CD4-positive, alpha-beta T cell treated with Interleukin-12 subunit alpha and Interleukin-12 subunit beta, for 1 hour (primary cell): ENCODE data around the gene ADAMTS15.

ENCODE experiments used
- DNase-seq: peaks from one replicate; pipeline ENCODE4 v3.0.0-alpha.2; 2020

Gene ADAMTS15

DNA sequence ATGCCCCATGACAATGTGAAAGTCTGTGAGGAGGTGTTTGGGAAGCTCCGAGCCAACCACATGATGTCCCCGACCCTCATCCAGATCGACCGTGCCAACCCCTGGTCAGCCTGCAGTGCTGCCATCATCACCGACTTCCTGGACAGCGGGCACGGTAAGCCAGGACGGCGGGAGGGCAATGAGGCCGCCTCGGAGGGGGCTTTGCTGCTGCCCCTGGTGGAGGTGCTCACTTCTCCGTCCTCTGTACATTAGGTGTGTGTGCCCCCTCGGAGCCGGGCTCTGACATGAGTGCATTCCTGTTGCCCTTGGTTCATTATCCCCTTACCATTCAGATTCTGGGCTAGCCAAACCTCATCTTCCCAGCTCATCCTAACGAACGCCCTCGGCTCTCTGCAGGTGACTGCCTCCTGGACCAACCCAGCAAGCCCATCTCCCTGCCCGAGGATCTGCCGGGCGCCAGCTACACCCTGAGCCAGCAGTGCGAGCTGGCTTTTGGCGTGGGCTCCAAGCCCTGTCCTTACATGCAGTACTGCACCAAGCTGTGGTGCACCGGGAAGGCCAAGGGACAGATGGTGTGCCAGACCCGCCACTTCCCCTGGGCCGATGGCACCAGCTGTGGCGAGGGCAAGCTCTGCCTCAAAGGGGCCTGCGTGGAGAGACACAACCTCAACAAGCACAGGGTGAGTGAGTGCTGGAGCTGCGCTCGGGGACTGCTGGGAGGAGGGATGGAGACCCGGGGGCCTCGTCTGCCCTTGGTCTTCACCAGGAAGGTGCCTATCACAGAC, 13.8 kb downstream of the ADAMTS15 start:
- DNase-seq = no peak

- no peak for DNase-seq
Observed at GRCh38 chr11:130462931-130463330, 14.5 kb downstream of the ADAMTS15 start.

DNA sequence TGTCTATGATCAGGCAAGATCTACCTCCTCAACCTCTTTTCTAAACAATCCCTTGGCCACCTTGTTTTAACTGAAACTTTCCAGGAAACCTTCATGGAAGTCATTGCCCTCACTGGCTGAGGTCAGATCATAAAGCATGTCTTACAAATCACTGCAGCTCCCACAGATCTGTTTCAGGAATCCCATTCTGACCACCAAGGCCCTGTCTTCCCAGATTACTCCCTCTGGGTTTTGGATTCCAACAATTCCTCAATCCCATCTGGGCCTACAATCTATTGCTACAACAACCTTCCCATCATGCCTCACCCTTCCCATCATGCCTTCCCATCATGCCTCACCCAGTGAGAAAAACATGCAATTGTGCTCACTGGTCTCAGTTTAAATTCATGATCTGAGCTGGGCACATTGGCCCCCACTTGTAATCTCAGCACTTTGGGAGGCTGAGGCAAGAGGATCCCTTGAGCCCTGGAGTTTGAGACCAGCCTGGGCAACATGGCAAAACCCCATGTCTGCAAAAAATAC, 15.9 kb downstream of the ADAMTS15 start:
- no peak for DNase-seq

DNA sequence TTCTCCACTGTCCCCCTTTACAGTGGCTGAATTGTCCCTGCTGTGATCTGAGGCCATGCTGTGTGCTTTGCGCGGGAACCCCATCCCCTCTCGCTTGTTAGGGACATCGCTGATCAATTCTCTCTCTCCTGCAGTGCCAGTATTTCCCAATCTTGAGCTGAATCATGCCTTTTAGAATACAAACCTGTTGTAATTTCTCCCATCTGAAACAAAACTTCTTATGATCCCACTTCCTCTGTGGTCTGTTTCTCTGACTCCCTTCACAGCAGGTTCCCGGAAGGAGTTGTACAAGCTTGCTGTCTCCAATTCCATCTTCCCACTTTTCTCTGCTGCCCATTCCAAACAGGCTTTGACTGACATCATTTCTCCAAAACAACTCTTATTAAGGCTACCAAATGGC, 16.8 kb downstream of the ADAMTS15 start:
- no peak for DNase-seq

DNA sequence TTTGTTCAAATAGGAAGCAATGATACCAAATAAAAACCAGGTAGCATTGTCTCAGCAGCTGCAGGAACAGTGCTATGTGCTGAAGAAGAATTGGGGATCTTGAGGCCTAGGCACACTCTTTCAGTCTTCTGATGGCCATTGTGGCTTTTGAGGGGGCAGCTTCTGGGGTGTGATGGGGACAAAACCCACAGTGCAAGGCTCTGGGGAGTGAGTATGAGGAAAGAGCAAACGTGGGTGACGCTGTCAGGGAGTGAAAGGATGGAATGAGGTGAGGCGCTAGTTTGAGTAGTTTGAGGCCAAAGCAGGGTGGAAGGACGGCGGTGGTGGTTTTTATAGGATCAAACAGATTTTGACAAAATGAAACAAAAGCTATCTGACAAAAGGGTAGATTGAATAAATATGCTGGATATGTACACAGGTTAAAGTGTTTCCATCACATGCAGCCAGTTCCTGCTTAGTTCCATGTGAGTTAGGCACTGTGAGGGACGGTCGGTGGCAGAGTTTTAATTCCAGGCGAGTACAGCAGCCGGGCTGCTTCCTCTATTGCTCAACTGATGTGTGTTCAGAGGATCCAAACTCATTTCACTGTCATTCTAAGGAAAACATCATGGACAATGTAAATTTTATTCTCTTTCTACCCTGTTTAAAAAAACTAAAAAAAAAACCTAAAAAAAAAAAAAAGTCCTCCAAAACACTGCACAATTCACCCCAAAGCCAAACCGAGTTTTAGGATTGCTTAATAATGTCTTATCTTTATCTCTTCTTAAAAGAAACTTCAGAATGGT, 18.9 kb downstream of the ADAMTS15 start:
- no peak for DNase-seq

DNA sequence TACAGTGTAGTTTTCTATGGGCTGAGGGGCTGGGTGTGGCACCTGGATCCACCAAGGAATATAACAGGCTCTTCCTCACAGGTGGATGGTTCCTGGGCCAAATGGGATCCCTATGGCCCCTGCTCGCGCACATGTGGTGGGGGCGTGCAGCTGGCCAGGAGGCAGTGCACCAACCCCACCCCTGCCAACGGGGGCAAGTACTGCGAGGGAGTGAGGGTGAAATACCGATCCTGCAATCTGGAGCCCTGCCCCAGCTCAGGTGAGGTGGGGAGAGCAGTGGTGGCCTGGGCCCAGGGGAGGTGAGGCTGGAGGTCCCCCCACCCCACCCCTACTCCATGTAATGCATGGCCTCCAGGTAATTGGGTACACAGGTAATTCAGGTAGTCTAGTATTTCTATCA, 20.7 kb downstream of the ADAMTS15 start:
- DNase-seq = no peak

DNA sequence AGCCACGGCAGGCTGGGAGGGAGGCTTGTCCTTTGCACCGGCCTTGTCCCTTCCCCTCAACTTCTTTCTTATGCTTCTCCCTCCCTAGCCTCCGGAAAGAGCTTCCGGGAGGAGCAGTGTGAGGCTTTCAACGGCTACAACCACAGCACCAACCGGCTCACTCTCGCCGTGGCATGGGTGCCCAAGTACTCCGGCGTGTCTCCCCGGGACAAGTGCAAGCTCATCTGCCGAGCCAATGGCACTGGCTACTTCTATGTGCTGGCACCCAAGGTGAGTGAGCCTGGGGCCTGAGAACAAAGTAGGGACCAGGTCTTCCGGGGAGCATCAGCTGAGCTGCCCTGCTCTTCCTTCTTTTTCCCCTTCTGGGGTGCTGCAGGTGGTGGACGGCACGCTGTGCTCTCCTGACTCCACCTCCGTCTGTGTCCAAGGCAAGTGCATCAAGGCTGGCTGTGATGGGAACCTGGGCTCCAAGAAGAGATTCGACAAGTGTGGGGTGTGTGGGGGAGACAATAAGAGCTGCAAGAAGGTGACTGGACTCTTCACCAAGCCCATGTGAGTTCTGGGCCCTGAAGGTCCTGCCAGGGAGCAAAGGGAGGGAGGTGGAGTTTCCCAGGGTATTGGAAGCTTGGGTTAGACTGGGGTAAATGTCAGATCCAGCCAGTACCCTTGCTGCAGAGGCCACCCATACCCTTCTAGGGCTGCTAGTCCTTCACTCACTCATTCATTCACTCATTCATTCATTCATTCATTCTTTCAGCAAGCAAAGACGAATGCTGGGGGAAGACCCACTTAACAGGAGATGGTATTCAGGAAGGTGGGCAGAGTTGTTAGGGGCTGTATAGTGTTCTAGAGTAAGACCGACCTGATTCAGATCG, 22.6 kb downstream of the ADAMTS15 start:
- no peak for DNase-seq

- no peak for DNase-seq
Observed at GRCh38 chr11:130471731-130472433, 23.4 kb downstream of the ADAMTS15 start.

DNA sequence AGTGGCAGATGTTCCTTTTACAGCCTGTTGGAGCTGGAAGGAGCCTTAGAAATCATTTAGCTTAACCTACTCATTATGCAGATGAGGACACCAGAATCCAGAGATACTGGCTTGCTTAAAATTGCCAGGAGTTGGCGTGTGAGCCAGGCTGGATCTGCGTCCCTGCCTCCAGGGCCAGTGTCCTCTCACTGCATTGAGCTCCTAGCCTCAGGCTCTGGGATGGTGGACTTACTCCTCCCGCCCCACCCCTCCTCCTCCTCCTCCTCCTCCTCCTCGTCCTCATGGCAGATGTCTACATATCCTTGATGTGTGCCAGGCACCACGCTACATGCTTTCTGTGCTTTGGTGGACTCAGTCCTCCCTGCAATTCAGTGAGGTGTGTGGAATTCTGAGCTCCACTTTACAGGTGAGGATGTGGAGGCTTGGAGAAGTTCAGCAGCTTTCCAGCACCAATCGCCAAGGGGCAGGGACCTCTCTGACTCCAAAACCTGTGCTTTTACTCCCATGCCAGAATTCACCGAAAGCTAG, 24.1 kb downstream of the ADAMTS15 start:
- DNase-seq = no peak

DNA sequence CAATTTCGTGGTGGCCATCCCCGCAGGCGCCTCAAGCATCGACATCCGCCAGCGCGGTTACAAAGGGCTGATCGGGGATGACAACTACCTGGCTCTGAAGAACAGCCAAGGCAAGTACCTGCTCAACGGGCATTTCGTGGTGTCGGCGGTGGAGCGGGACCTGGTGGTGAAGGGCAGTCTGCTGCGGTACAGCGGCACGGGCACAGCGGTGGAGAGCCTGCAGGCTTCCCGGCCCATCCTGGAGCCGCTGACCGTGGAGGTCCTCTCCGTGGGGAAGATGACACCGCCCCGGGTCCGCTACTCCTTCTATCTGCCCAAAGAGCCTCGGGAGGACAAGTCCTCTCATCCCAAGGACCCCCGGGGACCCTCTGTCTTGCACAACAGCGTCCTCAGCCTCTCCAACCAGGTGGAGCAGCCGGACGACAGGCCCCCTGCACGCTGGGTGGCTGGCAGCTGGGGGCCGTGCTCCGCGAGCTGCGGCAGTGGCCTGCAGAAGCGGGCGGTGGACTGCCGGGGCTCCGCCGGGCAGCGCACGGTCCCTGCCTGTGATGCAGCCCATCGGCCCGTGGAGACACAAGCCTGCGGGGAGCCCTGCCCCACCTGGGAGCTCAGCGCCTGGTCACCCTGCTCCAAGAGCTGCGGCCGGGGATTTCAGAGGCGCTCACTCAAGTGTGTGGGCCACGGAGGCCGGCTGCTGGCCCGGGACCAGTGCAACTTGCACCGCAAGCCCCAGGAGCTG, 24.8 kb downstream of the ADAMTS15 start:
- DNase-seq = no peak

GRCh38 chr11:130473795-130474377, 25.4 kb downstream of the ADAMTS15 start:
- no peak for DNase-seq

GRCh38 chr11:130474637-130475400, 26.4 kb downstream of the ADAMTS15 start:
- no peak for DNase-seq

DNA sequence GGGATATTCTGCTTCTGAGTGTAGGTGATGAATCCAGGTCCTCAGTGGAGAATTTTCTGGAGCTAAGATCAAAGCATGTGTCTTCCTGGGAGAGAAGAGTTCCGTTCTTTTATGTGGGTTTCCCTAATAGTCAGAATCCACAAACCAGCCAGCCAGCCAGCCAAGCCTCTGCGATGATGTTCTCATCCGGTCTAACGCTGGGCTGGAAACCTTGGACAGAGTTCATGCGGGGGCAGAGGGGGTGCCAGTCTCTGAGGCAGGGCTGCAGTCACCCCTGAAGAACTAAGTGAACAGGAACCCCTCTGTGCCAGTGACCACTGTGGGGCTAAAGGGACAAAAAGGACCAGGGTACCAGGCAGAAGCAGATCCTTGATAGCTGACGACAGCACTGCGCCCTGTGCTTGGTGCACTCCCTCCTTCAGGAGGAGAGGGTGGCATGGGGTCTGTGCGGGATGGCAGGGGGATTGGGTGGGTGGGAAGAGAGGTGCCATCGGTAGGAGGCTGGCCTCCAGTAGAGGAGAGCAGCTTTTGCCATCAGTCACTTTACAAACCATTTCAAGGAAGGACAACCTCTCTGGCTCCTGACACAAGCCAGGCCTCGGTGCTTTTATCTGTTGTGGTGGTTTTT, 27.1 kb downstream of the ADAMTS15 start:
- DNase-seq = no peak

DNA sequence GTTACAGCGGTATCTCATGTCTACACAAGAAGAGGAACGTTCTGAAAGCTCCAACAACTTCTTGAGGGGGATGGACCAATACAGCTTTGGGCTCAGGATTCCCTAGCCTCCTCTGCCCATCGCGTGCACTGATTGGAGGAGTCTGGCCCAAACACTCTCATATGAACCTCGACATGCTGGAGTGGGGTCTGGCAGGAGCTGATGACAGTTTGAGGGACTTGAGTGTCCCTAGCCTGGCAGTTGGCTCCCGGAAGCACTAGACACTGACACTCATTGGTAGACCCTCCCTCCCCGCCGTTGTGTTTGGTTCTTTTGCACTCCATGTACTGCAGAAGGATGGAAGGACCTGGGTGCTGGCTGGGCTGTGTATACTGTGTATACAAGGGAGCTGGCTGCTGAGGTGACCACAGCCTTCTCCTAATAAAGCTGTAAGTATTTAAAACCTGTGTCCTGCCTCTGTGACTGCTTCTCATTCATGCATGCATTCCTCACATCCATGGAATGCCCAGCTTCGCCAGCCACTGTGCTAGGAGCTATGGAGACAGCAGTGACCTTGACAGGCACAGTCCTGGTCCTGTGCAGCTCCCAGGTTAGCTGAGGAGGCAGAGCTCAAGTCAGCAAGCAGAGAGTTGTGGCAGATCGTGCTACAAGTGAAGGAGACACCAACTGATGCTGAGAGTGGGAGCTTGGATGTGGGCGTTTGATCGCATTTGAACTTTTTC, 27.9 kb downstream of the ADAMTS15 start:
- no peak for DNase-seq

DNA sequence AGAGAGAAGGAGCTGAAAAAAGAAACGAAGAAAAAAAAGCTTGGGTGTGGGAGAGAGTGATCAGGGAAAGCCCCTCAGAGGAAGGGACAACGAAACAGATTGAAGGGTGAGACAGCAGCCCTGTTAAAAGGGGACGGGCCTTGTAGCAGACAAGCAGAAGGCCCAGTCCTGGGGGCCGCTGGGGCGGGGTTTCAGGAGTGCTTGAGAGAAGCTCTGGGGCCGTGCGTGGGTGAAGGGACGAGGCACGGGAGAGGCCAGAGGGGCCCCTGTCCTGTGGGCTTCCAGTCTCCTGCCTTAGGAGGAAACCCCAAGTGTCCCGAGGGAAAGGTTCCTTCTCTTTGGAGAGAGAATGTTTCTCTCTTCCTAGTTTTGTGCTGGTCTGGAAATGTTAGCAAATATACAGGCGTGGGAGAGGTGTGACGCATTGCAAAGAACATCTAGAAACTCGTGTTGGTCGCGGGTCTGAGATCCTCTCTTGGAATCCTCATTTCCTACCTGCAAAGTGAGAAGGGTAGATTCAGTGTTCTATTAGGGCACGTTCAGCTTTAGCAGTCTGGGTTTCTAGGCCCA, 28.6 kb downstream of the ADAMTS15 start:
- no peak for DNase-seq

DNA sequence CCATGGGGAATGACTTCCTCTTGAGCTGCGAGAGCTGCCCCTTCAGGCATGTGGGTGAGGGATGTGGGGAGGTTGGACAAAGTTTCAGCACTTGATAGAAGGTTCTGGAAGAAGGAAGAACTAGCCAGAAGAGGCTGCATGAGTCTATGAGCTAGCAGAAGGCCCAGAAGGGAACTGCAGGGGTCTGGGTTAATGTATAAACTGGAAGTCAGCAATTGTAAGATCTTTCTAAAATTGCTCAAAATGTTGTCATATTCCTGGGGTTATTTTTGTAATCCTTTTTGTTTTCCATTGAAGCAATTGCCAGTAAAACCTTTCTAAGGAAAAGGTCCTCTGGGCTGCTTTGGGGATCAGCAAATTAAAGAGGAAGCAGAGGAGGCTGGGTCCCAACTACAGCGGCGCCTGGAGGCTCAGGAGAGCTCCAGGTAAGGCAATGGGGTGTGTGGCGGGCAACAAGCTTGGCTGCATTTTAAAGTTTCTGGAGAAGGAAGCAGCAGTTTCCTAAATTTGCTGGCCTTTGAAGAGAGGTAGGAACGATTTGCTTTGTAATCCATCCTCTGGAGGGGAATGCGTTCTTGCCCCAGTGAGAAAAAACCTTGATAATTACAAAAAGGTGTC, 29.2 kb downstream of the ADAMTS15 start:
- no peak for DNase-seq

DNA sequence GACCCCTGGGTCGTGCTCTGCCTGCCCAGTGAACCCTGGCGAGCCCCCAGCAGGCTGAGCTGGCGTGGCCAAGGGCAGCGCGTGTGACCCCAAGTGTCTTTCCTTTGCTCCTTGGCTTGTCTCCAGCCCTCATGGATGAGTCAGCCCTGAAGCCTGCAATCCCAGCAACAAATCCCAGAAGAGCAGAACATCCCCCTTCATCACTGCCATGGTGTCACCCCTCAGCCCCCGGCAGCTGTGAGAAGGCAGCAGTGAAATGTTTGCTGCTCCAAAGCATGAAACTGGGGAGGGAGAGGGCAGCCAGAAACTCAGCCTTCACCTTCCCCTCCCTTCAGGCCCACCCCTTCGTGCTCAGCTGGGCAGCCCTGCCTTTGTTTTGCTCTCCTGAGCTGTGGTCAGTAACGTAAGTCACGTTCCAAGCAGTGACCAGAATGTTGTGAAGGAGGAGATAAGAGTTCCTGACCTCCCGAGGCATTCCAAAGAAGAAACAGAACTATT, 29.8 kb downstream of the ADAMTS15 start:
- DNase-seq = no peak

- DNase-seq = no peak
Observed at GRCh38 chr11:130478881-130479280, 30.4 kb downstream of the ADAMTS15 start.
